ENCODE data around the gene MXI1.

MXI1 gene

DNA sequence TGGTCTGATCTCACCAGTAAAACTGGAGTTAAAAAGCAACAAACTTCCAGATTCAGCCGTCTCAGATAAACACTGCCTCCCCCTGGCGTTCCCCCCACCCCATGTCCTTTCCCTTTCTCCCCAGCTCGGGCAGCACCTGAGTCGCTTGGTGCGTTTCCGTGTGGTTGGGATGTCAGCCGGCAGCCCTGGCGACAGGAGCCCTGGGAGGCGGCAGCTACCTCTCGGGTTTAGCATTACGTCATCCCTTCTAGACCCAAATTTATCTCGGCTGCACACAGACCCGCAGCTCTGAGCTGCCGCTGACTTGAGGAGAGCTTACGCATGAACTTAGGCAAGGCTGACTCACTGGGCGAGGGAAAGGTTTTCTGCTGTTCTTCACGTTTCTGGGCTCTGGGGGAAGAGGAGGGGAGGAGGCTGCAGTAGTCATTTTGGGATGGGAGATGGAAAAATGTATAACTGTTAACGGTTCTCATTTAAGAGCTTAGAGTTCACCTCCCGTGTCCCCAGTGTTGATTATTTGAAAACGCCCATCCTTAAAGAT, 14.4 kb downstream of the MXI1 start:
- H3K4me3 ChIP-seq (ENCODE audit: low read depth in 1 of 5, low read length in 5 of 5) = peak overlapping the region; percentile 3 to 57 (median 38)
- H3K9me3 ChIP-seq (ENCODE audit: control insufficient read depth in 5 of 5, low read length in 5 of 5) = no peaks in the 10 kb centered on the region
- H3K9ac ChIP-seq (ENCODE audit: low read length in 5 of 5) = peak overlapping the region in 2 of 5 donors; percentile 31 to 51
- peaks cover 5 to 19% (median 15%) of the 10 kb centered on the region in 5 donors for H3K4me1 ChIP-seq (ENCODE audit: control insufficient read depth in 5 of 5, insufficient read depth in 5 of 5, low read length in 5 of 5)
- no peaks in the 10 kb centered on the region for H3K27me3 ChIP-seq (ENCODE audit: control insufficient read depth in 5 of 5, insufficient read depth in 4 of 5, low read length in 5 of 5)
- peak overlapping the region; percentile 23 for H3K27ac ChIP-seq (ENCODE audit: low read depth, low read length)
- no peaks in the 10 kb centered on the region for H3K36me3 ChIP-seq (ENCODE audit: control insufficient read depth in 5 of 5, insufficient read depth in 5 of 5, low read length in 5 of 5)

DNA sequence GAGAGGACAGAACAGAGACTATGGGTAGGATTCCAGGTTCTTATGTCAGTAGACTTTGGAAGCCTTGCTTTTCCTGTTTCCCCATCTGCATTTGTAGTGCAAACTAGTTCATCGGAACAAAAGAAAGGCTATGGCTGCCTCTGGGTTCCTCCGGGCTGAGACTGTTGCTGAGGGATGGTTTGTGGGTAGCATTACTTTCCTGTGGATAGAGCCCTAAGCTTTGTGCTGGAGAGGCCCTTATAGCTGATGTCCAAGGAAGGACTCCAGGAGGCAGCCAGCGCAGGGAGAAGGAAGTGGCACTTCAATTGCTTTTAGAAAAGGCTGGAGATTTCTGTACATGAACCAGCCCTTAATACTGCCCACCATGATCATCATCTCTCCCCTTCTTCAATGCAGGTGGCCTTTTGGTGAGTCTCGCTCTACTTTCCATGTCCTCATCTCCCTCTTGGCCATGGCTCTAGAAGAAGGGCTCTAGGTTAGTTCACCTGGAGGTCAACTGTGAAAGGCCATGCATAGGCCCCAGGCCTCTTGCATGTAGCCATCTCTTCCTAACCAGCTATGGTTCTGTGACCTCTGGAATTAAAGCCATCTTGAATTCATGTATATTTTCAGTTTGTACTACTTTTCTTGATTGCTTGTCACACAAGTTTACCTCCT, 15.4 kb downstream of the MXI1 start:
- H3K27ac ChIP-seq (ENCODE audit: low read depth, low read length) = peak overlapping the region; percentile 23
- no peak overlapping the region for H3K4me3 ChIP-seq (ENCODE audit: low read depth in 1 of 5, low read length in 5 of 5)
- peaks cover 5 to 25% (median 20%) of the 10 kb centered on the region in 5 donors for H3K4me1 ChIP-seq (ENCODE audit: control insufficient read depth in 5 of 5, insufficient read depth in 5 of 5, low read length in 5 of 5)
- no peaks in the 10 kb centered on the region for H3K27me3 ChIP-seq (ENCODE audit: control insufficient read depth in 5 of 5, insufficient read depth in 4 of 5, low read length in 5 of 5)
- H3K9ac ChIP-seq (ENCODE audit: low read length in 5 of 5) = no peak overlapping the region
- no peaks in the 10 kb centered on the region for H3K36me3 ChIP-seq (ENCODE audit: control insufficient read depth in 5 of 5, insufficient read depth in 5 of 5, low read length in 5 of 5)
- no peaks in the 10 kb centered on the region for H3K9me3 ChIP-seq (ENCODE audit: control insufficient read depth in 5 of 5, low read length in 5 of 5)

DNA sequence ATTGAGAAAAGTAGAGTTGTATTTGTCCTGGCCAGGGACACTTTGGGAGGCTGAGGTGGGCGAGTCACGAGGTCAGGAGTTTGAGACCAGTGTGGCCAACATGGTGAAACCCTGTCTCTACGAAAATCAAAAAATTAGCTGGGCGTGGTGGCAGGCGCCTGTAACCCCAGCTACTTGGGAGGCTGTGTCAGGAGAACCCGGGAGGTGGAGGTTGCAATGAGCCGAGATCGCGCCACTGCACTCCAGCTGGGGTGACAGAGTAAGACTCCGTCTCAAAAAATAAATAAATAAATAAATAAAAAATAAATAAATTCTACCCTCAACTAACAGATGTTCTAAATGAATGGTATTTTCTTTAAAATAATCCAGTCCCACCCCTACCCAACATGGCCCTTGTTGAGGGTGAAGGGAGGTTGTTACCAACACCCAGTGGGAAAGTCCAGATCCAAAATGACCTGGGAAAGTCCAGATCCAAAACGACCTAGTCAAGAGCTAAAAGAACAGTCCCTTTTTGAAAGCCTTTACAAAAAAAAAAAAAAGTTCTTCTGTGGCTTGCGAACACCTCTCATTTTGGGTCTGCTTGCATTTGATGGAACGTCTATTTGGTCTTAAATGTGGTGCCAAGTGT, 16.0 kb downstream of the MXI1 start:
- H3K9me3 ChIP-seq (ENCODE audit: control insufficient read depth in 5 of 5, low read length in 5 of 5) = no peaks in the 10 kb centered on the region
- H3K9ac ChIP-seq (ENCODE audit: low read length in 5 of 5) = no peak overlapping the region
- no peak overlapping the region for H3K27ac ChIP-seq (ENCODE audit: low read depth, low read length)
- H3K27me3 ChIP-seq (ENCODE audit: control insufficient read depth in 5 of 5, insufficient read depth in 4 of 5, low read length in 5 of 5) = no peaks in the 10 kb centered on the region
- peaks cover 0 to 3% (median 0%) of the 10 kb centered on the region in 5 donors for H3K36me3 ChIP-seq (ENCODE audit: control insufficient read depth in 5 of 5, insufficient read depth in 5 of 5, low read length in 5 of 5)
- H3K4me1 ChIP-seq (ENCODE audit: control insufficient read depth in 5 of 5, insufficient read depth in 5 of 5, low read length in 5 of 5) = peaks cover 5 to 26% (median 21%) of the 10 kb centered on the region in 5 donors
- no peak overlapping the region for H3K4me3 ChIP-seq (ENCODE audit: low read depth in 1 of 5, low read length in 5 of 5)

DNA sequence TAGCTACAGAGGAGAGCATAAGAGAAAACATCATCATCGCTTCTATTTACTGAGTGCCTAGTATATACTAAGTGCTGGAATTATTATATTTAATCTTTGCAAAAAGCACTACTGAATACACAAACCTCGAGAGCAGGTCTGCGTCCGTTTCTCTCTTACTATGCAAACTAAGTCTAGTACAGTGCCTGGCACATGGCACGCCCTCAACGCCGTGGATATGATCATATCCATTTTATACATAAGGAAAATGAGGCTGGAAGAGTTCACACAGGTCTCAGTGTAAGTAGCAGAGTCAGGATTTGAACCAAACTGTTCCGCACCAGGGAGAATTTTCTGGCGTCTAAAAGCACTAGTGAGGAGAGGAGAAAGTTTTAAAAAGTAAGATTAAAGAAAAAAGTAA, 17.6 kb downstream of the MXI1 start:
- Histone ChIP-seq H3K4me3 (ENCODE audit: low read depth in 1 of 5, low read length in 5 of 5) (peak overlapping the region in 4 of 5 donors; percentile 79 to 93 (median 89)), H3K27ac (ENCODE audit: low read depth, low read length) (peak overlapping the region; percentile 80)

DNA sequence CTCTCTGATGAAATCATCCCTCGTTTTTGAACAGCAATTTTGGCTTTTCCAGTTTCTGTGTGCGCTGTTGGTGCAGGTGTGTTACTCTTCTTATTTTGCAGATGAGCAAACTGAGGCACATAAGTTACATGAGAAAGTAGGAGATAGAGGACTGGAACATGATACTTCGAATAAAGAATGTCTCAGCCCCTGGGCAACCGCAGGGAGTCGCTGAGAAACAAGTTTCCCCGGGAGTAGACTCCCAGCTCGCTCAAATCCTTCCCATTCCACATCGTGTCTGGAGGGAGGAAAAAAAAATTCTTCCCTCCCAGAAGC, 18.0 kb downstream of the MXI1 start:
- no peaks in the 10 kb centered on the region for H3K9me3 ChIP-seq (ENCODE audit: control insufficient read depth in 5 of 5, low read length in 5 of 5)
- H3K27ac ChIP-seq (ENCODE audit: low read depth, low read length) = peak overlapping the region; percentile 80
- H3K36me3 ChIP-seq (ENCODE audit: control insufficient read depth in 5 of 5, insufficient read depth in 5 of 5, low read length in 5 of 5) = peaks cover 0 to 5% (median 3%) of the 10 kb centered on the region in 5 donors
- peak overlapping the region; percentile 75 to 93 (median 88) for H3K4me3 ChIP-seq (ENCODE audit: low read depth in 1 of 5, low read length in 5 of 5)
- H3K9ac ChIP-seq (ENCODE audit: low read length in 5 of 5) = peak overlapping the region in 4 of 5 donors; percentile 27 to 82 (median 50)
- no peaks in the 10 kb centered on the region for H3K27me3 ChIP-seq (ENCODE audit: control insufficient read depth in 5 of 5, insufficient read depth in 4 of 5, low read length in 5 of 5)
- H3K4me1 ChIP-seq (ENCODE audit: control insufficient read depth in 5 of 5, insufficient read depth in 5 of 5, low read length in 5 of 5) = peaks cover 5 to 26% (median 21%) of the 10 kb centered on the region in 5 donors

More for the DNA sequence above, 17.6 kb downstream of the MXI1 start:
- Histone ChIP-seq H3K9ac (ENCODE audit: low read length in 5 of 5) (peak overlapping the region in 3 of 5 donors; percentile 27 to 56 (median 43)), H3K4me1 (ENCODE audit: control insufficient read depth in 5 of 5, insufficient read depth in 5 of 5, low read length in 5 of 5) (peaks cover 5 to 26% (median 21%) of the 10 kb centered on the region in 5 donors), H3K27me3 (ENCODE audit: control insufficient read depth in 5 of 5, insufficient read depth in 4 of 5, low read length in 5 of 5) (no peaks in the 10 kb centered on the region), H3K36me3 (ENCODE audit: control insufficient read depth in 5 of 5, insufficient read depth in 5 of 5, low read length in 5 of 5) (peaks cover 0 to 3% (median 3%) of the 10 kb centered on the region in 5 donors), H3K9me3 (ENCODE audit: control insufficient read depth in 5 of 5, low read length in 5 of 5) (no peaks in the 10 kb centered on the region)

DNA sequence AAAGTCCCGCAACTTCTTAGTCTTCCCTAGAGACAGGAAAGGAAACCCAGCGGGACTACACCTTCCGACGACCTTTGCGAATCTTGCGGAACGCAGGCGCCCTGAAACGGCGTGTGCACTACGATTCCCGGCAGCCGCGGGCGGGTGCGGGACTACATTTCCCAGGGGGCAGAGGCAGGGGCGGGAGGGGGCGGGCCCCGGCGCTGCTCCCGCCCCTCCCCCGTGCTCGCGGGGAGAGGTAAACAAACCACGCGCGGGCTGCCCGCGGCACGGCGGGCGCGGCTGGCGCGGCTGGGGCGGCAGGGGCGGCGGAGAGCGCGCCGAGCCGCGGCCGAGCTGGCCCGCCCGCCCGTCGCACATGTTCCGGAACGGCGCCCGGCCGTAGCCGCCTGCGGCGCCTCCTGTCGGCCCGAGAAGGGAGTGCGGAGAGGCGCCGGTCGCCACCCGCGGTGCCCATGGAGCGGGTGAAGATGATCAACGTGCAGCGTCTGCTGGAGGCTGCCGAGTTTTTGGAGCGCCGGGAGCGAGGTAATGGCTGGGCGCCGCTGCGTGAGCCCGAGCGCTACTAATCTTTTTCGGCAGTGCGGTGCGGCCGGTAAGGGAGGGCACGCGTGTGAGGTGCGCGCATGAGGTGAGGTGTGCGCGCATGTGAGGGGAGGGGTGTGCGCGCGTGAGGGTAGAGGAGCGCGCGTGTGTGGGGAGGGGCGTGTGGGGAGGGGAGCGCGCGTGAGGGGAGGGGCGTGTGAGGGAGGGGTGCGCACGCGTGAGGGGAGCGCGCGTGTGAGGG, 18.5 kb downstream of the MXI1 start:
- H3K9ac ChIP-seq (ENCODE audit: low read length in 5 of 5) = peak overlapping the region; percentile 27 to 82 (median 68)
- H3K27ac ChIP-seq (ENCODE audit: low read depth, low read length) = peak overlapping the region; percentile 80

DNA sequence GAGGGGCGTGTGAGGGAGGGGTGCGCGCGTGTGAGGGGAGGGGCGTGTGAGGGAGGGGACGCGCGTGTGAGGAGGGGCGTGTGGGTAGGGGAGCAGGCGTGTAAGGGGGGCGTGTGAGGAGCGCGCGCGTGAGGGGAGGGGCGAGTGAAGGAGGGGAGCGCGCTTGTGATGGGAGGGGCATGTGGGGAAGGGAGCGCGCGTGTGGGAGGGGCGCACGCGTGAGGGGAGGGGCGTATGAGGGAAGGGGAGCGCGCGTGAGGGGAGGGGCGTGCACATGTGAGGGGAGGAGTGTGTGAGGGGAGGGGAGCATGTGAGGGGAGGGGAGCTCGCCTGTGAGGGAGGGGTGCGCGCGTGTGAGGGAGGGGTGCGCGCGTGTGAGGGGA, 19.1 kb downstream of the MXI1 start:
- no peak overlapping the region for H3K9ac ChIP-seq (ENCODE audit: low read length in 5 of 5)
- H3K4me3 ChIP-seq (ENCODE audit: low read depth in 1 of 5, low read length in 5 of 5) = peak overlapping the region in 4 of 5 donors; percentile 17 to 93 (median 89)
- peaks cover 0 to 5% (median 3%) of the 10 kb centered on the region in 5 donors for H3K36me3 ChIP-seq (ENCODE audit: control insufficient read depth in 5 of 5, insufficient read depth in 5 of 5, low read length in 5 of 5)
- H3K9me3 ChIP-seq (ENCODE audit: control insufficient read depth in 5 of 5, low read length in 5 of 5) = no peaks in the 10 kb centered on the region
- peaks cover 5 to 23% (median 18%) of the 10 kb centered on the region in 5 donors for H3K4me1 ChIP-seq (ENCODE audit: control insufficient read depth in 5 of 5, insufficient read depth in 5 of 5, low read length in 5 of 5)
- peak overlapping the region; percentile 65 for H3K27ac ChIP-seq (ENCODE audit: low read depth, low read length)
- no peaks in the 10 kb centered on the region for H3K27me3 ChIP-seq (ENCODE audit: control insufficient read depth in 5 of 5, insufficient read depth in 4 of 5, low read length in 5 of 5)

More for the DNA sequence above, 18.5 kb downstream of the MXI1 start:
- no peaks in the 10 kb centered on the region for H3K9me3 ChIP-seq (ENCODE audit: control insufficient read depth in 5 of 5, low read length in 5 of 5)
- no peaks in the 10 kb centered on the region for H3K27me3 ChIP-seq (ENCODE audit: control insufficient read depth in 5 of 5, insufficient read depth in 4 of 5, low read length in 5 of 5)
- peaks cover 0 to 5% (median 3%) of the 10 kb centered on the region in 5 donors for H3K36me3 ChIP-seq (ENCODE audit: control insufficient read depth in 5 of 5, insufficient read depth in 5 of 5, low read length in 5 of 5)
- peaks cover 5 to 26% (median 21%) of the 10 kb centered on the region in 5 donors for H3K4me1 ChIP-seq (ENCODE audit: control insufficient read depth in 5 of 5, insufficient read depth in 5 of 5, low read length in 5 of 5)
- H3K4me3 ChIP-seq (ENCODE audit: low read depth in 1 of 5, low read length in 5 of 5) = peak overlapping the region; percentile 75 to 93 (median 88)

DNA sequence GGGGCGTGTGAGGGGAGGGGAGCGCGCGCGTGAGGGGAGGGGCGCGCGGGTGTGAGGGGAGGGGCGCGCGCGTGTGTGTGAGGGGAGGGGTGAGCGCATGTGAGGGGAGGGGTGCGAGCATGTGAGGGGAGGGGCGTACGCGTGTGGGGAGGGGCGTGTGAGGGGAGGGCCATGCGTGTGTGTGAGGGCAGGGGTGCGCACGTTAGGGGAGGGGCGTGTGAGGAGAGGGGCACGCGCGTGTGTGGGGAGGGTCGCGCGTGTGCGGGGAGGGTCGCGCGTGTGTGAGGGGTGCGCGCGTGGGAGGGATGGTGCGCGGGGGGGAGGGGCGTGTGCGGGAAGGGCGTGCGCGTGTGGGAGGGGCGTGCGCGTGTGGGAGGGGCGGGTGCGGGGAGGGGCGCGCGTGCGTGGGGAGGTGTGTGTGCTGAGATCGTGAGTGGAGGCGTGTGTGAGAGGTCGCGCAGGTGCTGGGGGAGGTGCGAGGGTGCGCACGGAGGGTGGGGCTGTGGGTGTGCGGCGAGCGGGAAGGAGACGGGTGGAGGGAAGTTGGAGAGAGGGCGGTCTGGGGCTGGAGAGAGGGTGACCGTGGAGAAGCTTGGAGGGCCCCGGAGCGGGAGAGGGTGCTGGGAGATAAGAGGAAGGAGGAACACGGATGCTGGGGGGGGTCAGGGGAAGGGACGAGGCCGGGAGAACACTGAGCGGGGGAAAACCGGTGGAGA, 19.7 kb downstream of the MXI1 start:
- H3K9ac ChIP-seq (ENCODE audit: low read length in 5 of 5) = peak overlapping the region in 4 of 5 donors; percentile 51 to 79 (median 72)
- peaks cover 5 to 17% (median 13%) of the 10 kb centered on the region in 5 donors for H3K4me1 ChIP-seq (ENCODE audit: control insufficient read depth in 5 of 5, insufficient read depth in 5 of 5, low read length in 5 of 5)
- H3K36me3 ChIP-seq (ENCODE audit: control insufficient read depth in 5 of 5, insufficient read depth in 5 of 5, low read length in 5 of 5) = peaks cover 0 to 5% (median 3%) of the 10 kb centered on the region in 5 donors
- H3K27ac ChIP-seq (ENCODE audit: low read depth, low read length) = peak overlapping the region; percentile 65
- H3K9me3 ChIP-seq (ENCODE audit: control insufficient read depth in 5 of 5, low read length in 5 of 5) = no peaks in the 10 kb centered on the region
- H3K27me3 ChIP-seq (ENCODE audit: control insufficient read depth in 5 of 5, insufficient read depth in 4 of 5, low read length in 5 of 5) = no peaks in the 10 kb centered on the region
- peak overlapping the region; percentile 71 to 93 (median 82) for H3K4me3 ChIP-seq (ENCODE audit: low read depth in 1 of 5, low read length in 5 of 5)

DNA sequence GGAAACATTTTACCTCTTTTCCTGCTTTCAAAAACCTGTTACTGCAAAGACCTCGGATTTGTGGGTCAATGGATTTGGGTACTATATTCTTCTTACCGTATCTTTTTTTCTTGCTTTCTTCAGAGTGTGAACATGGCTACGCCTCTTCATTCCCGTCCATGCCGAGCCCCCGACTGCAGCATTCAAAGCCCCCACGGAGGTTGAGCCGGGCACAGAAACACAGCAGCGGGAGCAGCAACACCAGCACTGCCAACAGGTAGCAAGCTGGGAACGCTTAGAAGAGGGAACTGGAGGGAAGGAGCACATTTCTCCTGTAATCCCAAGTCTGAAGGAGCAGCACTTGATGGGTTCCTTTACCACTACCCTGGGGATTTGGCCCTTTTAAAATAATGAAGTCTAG, 20.7 kb downstream of the MXI1 start:
- Histone ChIP-seq H3K4me3 (ENCODE audit: low read depth in 1 of 5, low read length in 5 of 5) (peak overlapping the region in 1 of 5 donors; percentile 71), H3K27me3 (ENCODE audit: control insufficient read depth in 5 of 5, insufficient read depth in 4 of 5, low read length in 5 of 5) (no peaks in the 10 kb centered on the region), H3K9me3 (ENCODE audit: control insufficient read depth in 5 of 5, low read length in 5 of 5) (no peaks in the 10 kb centered on the region), H3K4me1 (ENCODE audit: control insufficient read depth in 5 of 5, insufficient read depth in 5 of 5, low read length in 5 of 5) (peaks cover 5 to 12% (median 11%) of the 10 kb centered on the region in 5 donors), H3K9ac (ENCODE audit: low read length in 5 of 5) (peak overlapping the region in 1 of 5 donors; percentile 75), H3K36me3 (ENCODE audit: control insufficient read depth in 5 of 5, insufficient read depth in 5 of 5, low read length in 5 of 5) (peaks cover 0 to 6% (median 3%) of the 10 kb centered on the region in 5 donors), H3K27ac (ENCODE audit: low read depth, low read length) (peak overlapping the region; percentile 65)
